ENCODE results near the gene BTF3.
A peak's percentile ranks its signal among the peaks of the same experiment; 100 is the strongest.
"Not testable (repeated sequence)": the region's sequence is repeated elsewhere in the genome, so short reads cannot be mapped to it uniquely, and the experiment has no call there.

BTF3 gene

DNA sequence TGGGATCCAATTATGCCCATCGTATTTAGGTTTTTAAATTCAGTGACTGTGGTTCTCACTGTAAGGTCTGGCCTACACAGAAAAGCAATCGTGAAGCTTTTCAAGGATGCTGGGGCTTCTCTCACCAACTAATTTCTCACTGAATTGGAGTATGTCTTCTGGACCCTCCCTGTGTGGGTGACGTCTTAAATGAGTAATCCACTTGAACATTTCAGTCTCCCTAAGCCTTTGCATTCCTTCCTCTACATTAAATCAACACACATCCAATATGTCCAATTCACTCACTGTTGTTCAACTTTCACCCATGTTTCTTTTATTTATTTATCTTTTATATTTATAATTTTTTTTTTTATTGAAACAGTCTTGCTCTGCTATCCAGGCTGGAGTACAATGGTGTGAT is 12.5 kb upstream of the BTF3 start:
- DNase-seq: no peak

GRCh38 chr5:73486119-73486899 is 11.9 kb upstream of the BTF3 start:
- no peak for DNase-seq

DNA sequence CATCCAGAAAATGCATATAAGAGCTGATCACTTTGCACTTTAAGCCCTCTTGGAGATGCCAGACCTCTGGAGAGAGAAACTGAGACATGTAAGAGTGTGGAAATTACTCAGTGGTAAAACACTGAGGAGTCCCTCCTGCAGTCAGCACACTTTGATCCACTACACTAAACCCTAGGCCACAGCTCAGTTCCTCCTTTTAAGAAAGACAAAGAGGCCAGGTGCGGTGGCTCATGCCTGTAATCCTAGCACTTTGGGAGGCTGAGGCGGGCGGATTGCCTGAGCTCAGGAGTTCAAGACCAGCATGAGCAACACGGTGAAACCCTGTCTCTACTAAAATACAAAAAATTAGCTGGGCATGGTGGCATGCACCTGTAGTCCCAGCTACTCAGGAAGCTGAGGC is 11.0 kb upstream of the BTF3 start:
- not testable (repeated sequence) for DNase-seq

GRCh38 chr5:73487815-73488214 is 10.4 kb upstream of the BTF3 start:
- no peak for DNase-seq

DNA sequence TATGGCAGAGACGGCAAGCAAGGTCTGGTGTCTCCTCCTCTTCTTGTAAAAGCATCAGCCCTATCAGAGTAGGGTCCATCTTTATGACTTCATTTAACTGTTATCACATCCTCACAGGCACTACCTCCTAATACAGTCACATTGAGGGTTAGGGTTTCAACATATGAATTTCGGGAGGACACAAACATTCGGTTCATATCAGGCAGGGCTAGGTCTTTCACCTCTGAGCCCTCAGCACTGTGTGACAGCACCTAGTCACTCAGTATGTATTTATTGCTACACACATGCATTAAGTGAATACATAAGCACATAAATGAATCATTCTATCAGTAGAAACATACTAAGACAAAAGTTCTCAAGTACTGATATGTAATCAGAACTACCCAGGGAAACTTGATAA is 9.4 kb upstream of the BTF3 start:
- no peak for DNase-seq

DNA sequence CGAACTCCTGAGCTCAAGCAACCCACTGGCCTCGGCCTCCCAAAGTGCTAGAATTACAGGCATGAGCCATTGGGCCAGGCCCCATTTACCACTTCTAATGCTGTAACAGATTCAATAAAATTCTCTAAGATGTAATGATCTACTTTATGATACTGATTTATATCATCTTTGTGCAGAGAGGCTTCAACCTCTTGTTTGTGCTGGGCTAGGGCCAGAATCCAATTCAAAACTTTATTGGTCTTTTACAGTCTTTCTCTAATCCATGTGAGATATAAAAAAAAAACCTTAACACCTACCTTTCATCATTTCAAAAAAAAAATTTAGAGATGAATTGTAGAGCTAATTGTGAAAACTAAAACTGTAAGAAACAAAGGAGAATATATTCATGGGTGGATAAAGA is 8.2 kb upstream of the BTF3 start:
- DNase-seq: no peak

- no peak for DNase-seq
Measured at GRCh38 chr5:73491155-73491554, 7.1 kb upstream of the BTF3 start.

DNA sequence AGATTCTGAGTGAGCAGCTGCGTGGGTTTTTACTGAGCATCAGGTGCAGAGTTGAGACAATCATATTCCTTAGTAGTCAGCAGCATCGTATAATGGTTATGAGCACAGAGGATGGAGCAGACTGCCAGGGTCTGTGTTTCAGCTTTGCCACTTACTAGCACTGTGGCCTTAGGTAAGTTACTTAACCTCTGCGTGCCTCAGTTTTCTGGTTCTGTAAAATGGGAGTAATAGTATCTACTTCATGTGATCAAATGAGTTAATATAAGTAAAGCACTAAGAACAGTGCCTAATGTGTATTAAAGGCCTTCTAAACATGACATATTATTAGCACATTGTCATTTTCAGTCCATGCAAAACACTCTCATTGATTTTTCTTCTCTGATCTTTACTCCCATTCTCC is 4.8 kb upstream of the BTF3 start:
- no peak for DNase-seq

DNA sequence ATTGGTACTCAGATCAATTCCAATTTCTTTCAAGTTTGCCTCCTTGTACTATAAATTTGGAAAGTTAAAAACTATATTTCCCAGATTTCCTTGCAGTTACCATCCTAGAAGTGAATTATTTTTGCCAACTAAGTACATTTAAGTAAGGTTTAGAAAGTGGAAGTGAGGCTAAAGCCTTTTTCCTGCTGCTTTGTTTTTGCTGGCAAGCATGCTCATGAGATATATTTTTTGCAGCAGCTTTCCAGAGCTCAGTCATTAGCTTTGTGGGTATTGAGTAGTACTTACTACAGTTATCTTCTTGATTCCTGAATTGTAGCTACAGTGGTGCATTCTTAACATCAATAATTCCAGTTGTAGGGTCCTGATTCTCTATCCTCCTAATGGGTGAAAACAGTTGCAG is 3.5 kb upstream of the BTF3 start:
- no peak for DNase-seq

DNA sequence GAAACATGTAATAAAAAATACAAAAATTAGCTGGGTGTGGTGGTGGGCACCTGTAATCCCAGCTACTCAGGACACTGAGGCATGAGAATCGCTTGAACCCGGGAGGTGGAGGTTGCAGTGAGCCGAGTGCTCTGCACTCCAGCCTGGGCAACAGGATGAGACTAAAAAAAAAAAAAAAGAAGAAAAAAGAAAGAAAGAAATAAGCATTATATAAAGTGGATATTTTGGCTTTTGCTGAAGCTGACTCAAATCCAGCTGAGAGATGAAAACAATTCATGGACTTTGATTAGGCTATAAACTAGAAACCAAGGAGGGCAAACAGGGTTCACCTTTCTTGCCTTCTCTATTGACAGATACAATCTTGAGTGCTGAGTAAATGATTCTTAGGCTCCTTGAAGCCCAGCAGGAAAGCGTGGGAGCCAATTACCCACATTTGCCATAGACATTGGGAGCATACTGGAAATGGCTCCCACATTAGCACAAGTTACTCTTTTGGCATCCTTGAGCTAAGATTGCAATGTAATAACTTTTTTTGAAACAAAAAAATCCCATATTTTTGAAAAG is 2.4 kb upstream of the BTF3 start:
- no peak for DNase-seq

DNA sequence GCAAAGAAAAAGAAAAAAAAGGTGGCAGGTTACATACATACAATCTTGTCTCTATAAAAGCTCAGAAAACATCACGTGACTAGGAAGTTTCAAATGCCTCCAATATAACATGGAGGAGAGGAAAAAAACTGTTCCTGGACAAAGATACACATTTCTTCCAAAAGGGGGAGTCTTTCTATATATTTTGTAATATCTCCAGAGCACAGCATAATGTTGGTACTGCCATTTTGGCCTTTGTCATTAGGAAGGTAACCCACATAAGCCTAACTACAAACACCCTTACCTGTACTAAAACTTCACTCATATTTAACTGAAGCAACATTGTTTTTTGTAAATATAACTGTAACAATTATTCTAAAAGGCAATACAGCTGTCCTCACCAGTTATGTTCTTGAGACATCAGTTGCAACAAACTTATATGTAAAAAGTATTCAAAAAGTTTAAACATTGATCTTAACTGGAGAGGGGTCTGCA is 1.2 kb upstream of the BTF3 start:
- no peak for DNase-seq

- peak in 1 of 56 donors; percentile 34 for DNase-seq
Measured at GRCh38 chr5:73497497-73498056, 665 bp upstream of the BTF3 start.

GRCh38 chr5:73499187-73499586 is 945 bp downstream of the BTF3 start:
- DNase-seq: no peak

GRCh38 chr5:73499756-73500155 is 1.5 kb downstream of the BTF3 start:
- DNase-seq: no peak

GRCh38 chr5:73501406-73501805 is 3.2 kb downstream of the BTF3 start:
- no peak for DNase-seq

GRCh38 chr5:73506459-73506955 is 8.3 kb downstream of the BTF3 start:
- DNase-seq: no peak

GRCh38 chr5:73507062-73507461 is 8.8 kb downstream of the BTF3 start:
- no peak for DNase-seq

GRCh38 chr5:73508521-73508920 is 10.3 kb downstream of the BTF3 start:
- not testable (repeated sequence) for DNase-seq

GRCh38 chr5:73513996-73514395 is 15.8 kb downstream of the BTF3 start:
- DNase-seq: no peak

DNA sequence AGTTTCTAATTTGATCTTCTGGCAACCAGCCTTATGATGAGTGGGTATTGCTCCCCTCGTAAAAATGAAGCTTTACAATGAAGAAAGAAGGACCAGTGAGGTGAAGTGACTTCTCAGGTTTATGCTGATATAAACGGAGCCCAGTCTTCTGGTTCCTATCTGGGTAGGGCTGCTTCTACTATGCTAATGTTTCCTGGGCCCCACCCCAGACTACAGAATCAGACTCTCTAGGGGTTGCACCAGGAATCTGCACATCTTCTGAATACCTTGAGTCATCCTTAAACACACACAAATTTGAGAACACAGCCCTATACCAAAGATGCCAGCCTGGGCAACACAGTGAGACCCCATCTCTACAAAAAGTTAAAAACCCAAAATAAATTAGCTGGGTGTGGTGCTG is 16.2 kb downstream of the BTF3 start:
- no peak for DNase-seq

DNA sequence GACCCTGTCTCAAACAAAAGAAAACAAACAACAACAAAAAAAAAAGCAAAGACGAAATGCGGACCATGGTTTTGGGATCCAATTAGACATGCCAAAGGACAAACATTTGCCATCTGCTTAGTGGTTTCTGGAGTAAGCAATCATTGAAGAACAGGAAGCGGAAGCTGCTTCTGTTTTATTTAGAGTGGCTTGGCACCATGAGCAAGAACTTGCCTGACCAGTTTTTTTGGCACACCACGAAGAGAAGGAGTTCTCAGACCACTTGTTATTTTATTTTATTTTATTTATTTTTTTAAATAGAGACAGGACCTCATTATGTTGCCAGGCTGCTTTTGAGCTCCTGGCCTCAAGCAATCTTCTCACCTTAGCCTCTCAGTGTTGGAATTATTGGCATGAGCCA is 17.0 kb downstream of the BTF3 start:
- no peak for DNase-seq

DNA sequence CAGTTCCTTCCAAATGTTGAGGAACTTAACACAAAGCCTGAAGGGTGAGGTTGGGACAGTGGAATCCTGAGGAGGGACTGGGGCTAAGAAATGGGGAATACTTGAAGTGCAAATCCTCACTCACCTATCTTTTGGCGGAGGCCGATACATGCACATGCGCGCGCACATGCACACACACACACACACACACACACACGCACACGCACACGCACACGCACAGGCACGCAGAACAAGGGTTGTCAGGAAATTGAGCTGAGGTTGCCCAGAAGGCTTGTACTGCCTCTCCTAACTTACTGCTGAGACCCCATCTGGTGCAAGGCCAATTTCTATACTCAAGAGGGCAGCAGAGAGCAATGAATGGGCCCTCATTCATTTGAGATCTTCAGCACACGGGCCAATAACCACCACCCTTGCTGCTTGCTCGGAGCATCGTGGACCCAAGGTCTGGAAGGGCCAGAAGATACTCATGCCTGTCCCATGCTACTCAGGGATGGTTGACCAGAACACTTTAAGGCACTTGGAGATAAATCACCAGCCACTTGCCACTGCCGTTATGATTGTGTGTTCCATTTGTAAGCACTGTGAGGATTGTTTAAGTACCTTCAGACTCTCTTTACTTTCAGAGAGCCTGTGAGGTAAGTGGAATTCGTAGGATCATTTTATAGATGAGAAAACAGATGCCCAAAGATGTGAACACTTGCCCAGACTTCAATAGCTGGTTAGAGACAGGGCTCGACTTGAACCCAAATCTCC is 21.5 kb downstream of the BTF3 start:
- DNase-seq: peak in 47 of 56 donors; percentile 0 to 79 (median 26)

All from amygdala (tissue), 56 donors.